ENCODE data around the gene ARHGAP10.

Gene ARHGAP10

GRCh38 chr4:148110169-148110568, 378.3 kb downstream of the ARHGAP10 start:
- no CpG with 5 or more reads among the region's 3 CpGs for WGBS, 2 donors (ENCODE audit: extremely low coverage in 2 of 2, insufficient read length in 2 of 2, insufficient replicate concordance in 1 of 2)
- DNase-seq (ENCODE audit: low spot score), result no peak
- H2BK12ac ChIP-seq (ENCODE audit: low read length), result no peak overlapping the region
- H4K8ac ChIP-seq (ENCODE audit: low read depth, low read length), result no peak overlapping the region
- no peaks in the 10 kb centered on the region for H3K4me1 ChIP-seq (ENCODE audit: control insufficient read depth in 2 of 2, insufficient read depth in 1 of 2, low read depth in 1 of 2, low read length in 2 of 2)
- H2AK5ac ChIP-seq (ENCODE audit: low read depth, low read length), result no peak overlapping the region
- H3K36me3 ChIP-seq (replicated peaks in 1 of 2; ENCODE audit: control insufficient read depth in 2 of 2, insufficient read depth in 2 of 2, low read length in 2 of 2), result no peaks in the 10 kb centered on the region
- no peak overlapping the region for H2BK5ac ChIP-seq (ENCODE audit: low read length)
- H4K91ac ChIP-seq (ENCODE audit: low read depth, low read length, poor library complexity), result no peak overlapping the region
- H3K9ac ChIP-seq (ENCODE audit: low read depth, low read length, poor library complexity), result no peak overlapping the region
- H3K14ac ChIP-seq (ENCODE audit: low read length), result no peak overlapping the region
- no peak overlapping the region for H3K27ac ChIP-seq (replicated peaks; ENCODE audit: low read length)
- no peak overlapping the region for H3K23ac ChIP-seq (ENCODE audit: low read depth, low read length, poor library complexity)
- H2BK120ac ChIP-seq (ENCODE audit: low read depth, low read length), result no peak overlapping the region
- no peak overlapping the region for H3K4ac ChIP-seq (ENCODE audit: low read length)
- H3K9me3 ChIP-seq (replicated peaks in 1 of 2; ENCODE audit: control insufficient read depth in 2 of 2, insufficient read depth in 1 of 2, low read depth in 1 of 2, low read length in 2 of 2), result no peaks in the 10 kb centered on the region
- no peak overlapping the region for H3K18ac ChIP-seq (ENCODE audit: low read length)
- H3K4me2 ChIP-seq (ENCODE audit: insufficient read depth, low read length, poor library complexity, severe bottlenecking), result no peak overlapping the region
- no peak overlapping the region for H3K4me3 ChIP-seq (ENCODE audit: low read length in 2 of 2)
- no peaks in the 10 kb centered on the region for H3K27me3 ChIP-seq (ENCODE audit: control insufficient read depth in 3 of 3, insufficient read depth in 3 of 3, low read depth in 1 of 3, low read length in 3 of 3)
- H2BK15ac ChIP-seq (ENCODE audit: low read length), result no peak overlapping the region
- H3K79me1 ChIP-seq (ENCODE audit: low read depth, low read length), result no peaks in the 10 kb centered on the region
- no peak overlapping the region for H2AFZ ChIP-seq (ENCODE audit: low read length)

- H3K23ac ChIP-seq (ENCODE audit: low read depth, low read length, poor library complexity), result no peak overlapping the region
- no peak overlapping the region for H2BK120ac ChIP-seq (ENCODE audit: low read depth, low read length)
- DNase-seq (ENCODE audit: low spot score), result no peak
- H3K27me3 ChIP-seq (ENCODE audit: control insufficient read depth in 3 of 3, insufficient read depth in 3 of 3, low read depth in 1 of 3, low read length in 3 of 3), result no peaks in the 10 kb centered on the region
- H3K4ac ChIP-seq (ENCODE audit: low read length), result no peak overlapping the region
- no peaks in the 10 kb centered on the region for H3K4me1 ChIP-seq (ENCODE audit: control insufficient read depth in 2 of 2, insufficient read depth in 1 of 2, low read depth in 1 of 2, low read length in 2 of 2)
- H3K18ac ChIP-seq (ENCODE audit: low read length), result no peak overlapping the region
- H3K79me1 ChIP-seq (ENCODE audit: low read depth, low read length), result no peaks in the 10 kb centered on the region
- no peak overlapping the region for H3K9ac ChIP-seq (ENCODE audit: low read depth, low read length, poor library complexity)
- no peak overlapping the region for H2BK12ac ChIP-seq (ENCODE audit: low read length)
- H4K8ac ChIP-seq (ENCODE audit: low read depth, low read length), result no peak overlapping the region
- no peak overlapping the region for H2AFZ ChIP-seq (ENCODE audit: low read length)
- no peak overlapping the region for H3K4me3 ChIP-seq (ENCODE audit: low read length in 2 of 2)
- H3K4me2 ChIP-seq (ENCODE audit: insufficient read depth, low read length, poor library complexity, severe bottlenecking), result no peak overlapping the region
- no peak overlapping the region for H4K91ac ChIP-seq (ENCODE audit: low read depth, low read length, poor library complexity)
- no CpG with 5 or more reads among the region's 4 CpGs for WGBS, 2 donors (ENCODE audit: extremely low coverage in 2 of 2, insufficient read length in 2 of 2, insufficient replicate concordance in 1 of 2)
- H3K9me3 ChIP-seq (replicated peaks in 1 of 2; ENCODE audit: control insufficient read depth in 2 of 2, insufficient read depth in 1 of 2, low read depth in 1 of 2, low read length in 2 of 2), result no peaks in the 10 kb centered on the region
- no peaks in the 10 kb centered on the region for H3K36me3 ChIP-seq (replicated peaks in 1 of 2; ENCODE audit: control insufficient read depth in 2 of 2, insufficient read depth in 2 of 2, low read length in 2 of 2)
- no peak overlapping the region for H2AK5ac ChIP-seq (ENCODE audit: low read depth, low read length)
- no peak overlapping the region for H3K27ac ChIP-seq (replicated peaks; ENCODE audit: low read length)
- H2BK15ac ChIP-seq (ENCODE audit: low read length), result no peak overlapping the region
- no peak overlapping the region for H3K14ac ChIP-seq (ENCODE audit: low read length)
- no peak overlapping the region for H2BK5ac ChIP-seq (ENCODE audit: low read length)
Observed at GRCh38 chr4:148112231-148112982, 380.5 kb downstream of the ARHGAP10 start.

GRCh38 chr4:148114436-148114835, 382.5 kb downstream of the ARHGAP10 start:
- H3K18ac ChIP-seq (ENCODE audit: low read length), result no peak overlapping the region
- H2BK5ac ChIP-seq (ENCODE audit: low read length), result no peak overlapping the region
- no peak overlapping the region for H3K27ac ChIP-seq (replicated peaks; ENCODE audit: low read length)
- H3K9ac ChIP-seq (ENCODE audit: low read depth, low read length, poor library complexity), result no peak overlapping the region
- H3K23ac ChIP-seq (ENCODE audit: low read depth, low read length, poor library complexity), result no peak overlapping the region
- DNase-seq (ENCODE audit: low spot score), result no peak
- no peak overlapping the region for H2BK12ac ChIP-seq (ENCODE audit: low read length)
- H2BK120ac ChIP-seq (ENCODE audit: low read depth, low read length), result no peak overlapping the region
- no peaks in the 10 kb centered on the region for H3K79me1 ChIP-seq (ENCODE audit: low read depth, low read length)
- H3K4me1 ChIP-seq (ENCODE audit: control insufficient read depth in 2 of 2, insufficient read depth in 1 of 2, low read depth in 1 of 2, low read length in 2 of 2), result no peaks in the 10 kb centered on the region
- H3K4me3 ChIP-seq (ENCODE audit: low read length in 2 of 2), result no peak overlapping the region
- H4K8ac ChIP-seq (ENCODE audit: low read depth, low read length), result no peak overlapping the region
- H3K4me2 ChIP-seq (ENCODE audit: insufficient read depth, low read length, poor library complexity, severe bottlenecking), result no peak overlapping the region
- no peak overlapping the region for H2AK5ac ChIP-seq (ENCODE audit: low read depth, low read length)
- no peaks in the 10 kb centered on the region for H3K9me3 ChIP-seq (replicated peaks in 1 of 2; ENCODE audit: control insufficient read depth in 2 of 2, insufficient read depth in 1 of 2, low read depth in 1 of 2, low read length in 2 of 2)
- no peak overlapping the region for H2BK15ac ChIP-seq (ENCODE audit: low read length)
- H2AFZ ChIP-seq (ENCODE audit: low read length), result no peak overlapping the region
- H4K91ac ChIP-seq (ENCODE audit: low read depth, low read length, poor library complexity), result no peak overlapping the region
- H3K36me3 ChIP-seq (replicated peaks in 1 of 2; ENCODE audit: control insufficient read depth in 2 of 2, insufficient read depth in 2 of 2, low read length in 2 of 2), result no peaks in the 10 kb centered on the region
- no peak overlapping the region for H3K4ac ChIP-seq (ENCODE audit: low read length)
- H3K14ac ChIP-seq (ENCODE audit: low read length), result no peak overlapping the region
- H3K27me3 ChIP-seq (ENCODE audit: control insufficient read depth in 3 of 3, insufficient read depth in 3 of 3, low read depth in 1 of 3, low read length in 3 of 3), result no peaks in the 10 kb centered on the region

- no peak overlapping the region for H4K91ac ChIP-seq (ENCODE audit: low read depth, low read length, poor library complexity)
- no peak overlapping the region for H3K18ac ChIP-seq (ENCODE audit: low read length)
- no peak overlapping the region for H3K4me2 ChIP-seq (ENCODE audit: insufficient read depth, low read length, poor library complexity, severe bottlenecking)
- H3K36me3 ChIP-seq (replicated peaks in 1 of 2; ENCODE audit: control insufficient read depth in 2 of 2, insufficient read depth in 2 of 2, low read length in 2 of 2), result no peaks in the 10 kb centered on the region
- WGBS, 2 donors (ENCODE audit: extremely low coverage in 2 of 2, insufficient read length in 2 of 2, insufficient replicate concordance in 1 of 2), result no CpG with 5 or more reads among the region's 2 CpGs
- H3K4me3 ChIP-seq (ENCODE audit: low read length in 2 of 2), result no peak overlapping the region
- no peaks in the 10 kb centered on the region for H3K79me1 ChIP-seq (ENCODE audit: low read depth, low read length)
- no peak overlapping the region for H2BK15ac ChIP-seq (ENCODE audit: low read length)
- no peak overlapping the region for H2BK12ac ChIP-seq (ENCODE audit: low read length)
- no peaks in the 10 kb centered on the region for H3K9me3 ChIP-seq (replicated peaks in 1 of 2; ENCODE audit: control insufficient read depth in 2 of 2, insufficient read depth in 1 of 2, low read depth in 1 of 2, low read length in 2 of 2)
- no peaks in the 10 kb centered on the region for H3K27me3 ChIP-seq (ENCODE audit: control insufficient read depth in 3 of 3, insufficient read depth in 3 of 3, low read depth in 1 of 3, low read length in 3 of 3)
- H2AFZ ChIP-seq (ENCODE audit: low read length), result no peak overlapping the region
- no peak overlapping the region for H3K23ac ChIP-seq (ENCODE audit: low read depth, low read length, poor library complexity)
- H3K4ac ChIP-seq (ENCODE audit: low read length), result no peak overlapping the region
- no peak overlapping the region for H3K27ac ChIP-seq (replicated peaks; ENCODE audit: low read length)
- no peak overlapping the region for H3K9ac ChIP-seq (ENCODE audit: low read depth, low read length, poor library complexity)
- H4K8ac ChIP-seq (ENCODE audit: low read depth, low read length), result no peak overlapping the region
- H2BK120ac ChIP-seq (ENCODE audit: low read depth, low read length), result no peak overlapping the region
- H3K14ac ChIP-seq (ENCODE audit: low read length), result no peak overlapping the region
- H2AK5ac ChIP-seq (ENCODE audit: low read depth, low read length), result no peak overlapping the region
- no peaks in the 10 kb centered on the region for H3K4me1 ChIP-seq (ENCODE audit: control insufficient read depth in 2 of 2, insufficient read depth in 1 of 2, low read depth in 1 of 2, low read length in 2 of 2)
- no peak overlapping the region for H2BK5ac ChIP-seq (ENCODE audit: low read length)
- no peak for DNase-seq (ENCODE audit: low spot score)
Observed at GRCh38 chr4:148116264-148116663, 384.4 kb downstream of the ARHGAP10 start.
